IPS-18c (cell line): ENCODE measurements around the gene MFSD6L.

Experiments used
- H3K4me3 ChIP-seq: 2 replicates; pipeline ENCODE4 v1.7.0; 2013; ENCODE audit warnings: low read depth, mild to moderate bottlenecking, low read length, moderate library complexity; ENCODE audit not compliant: insufficient read depth
- H3K9me3 ChIP-seq: one replicate; pipeline ENCODE4 v1.6.1; 2013; ENCODE audit warnings: mild to moderate bottlenecking, low read length, moderate library complexity; ENCODE audit not compliant: control insufficient read depth, insufficient read depth

MFSD6L gene

GRCh38 chr17:8801135-8801840, 2.1 kb upstream of the MFSD6L start:
- Histone ChIP-seq H3K9me3 (peaks cover 2% of the 10 kb centered on the region), H3K4me3 (no peak overlapping the region)

- H3K4me3 ChIP-seq = no peak overlapping the region
Observed at GRCh38 chr17:8800656-8801055, 1.5 kb upstream of the MFSD6L start.

GRCh38 chr17:8799570-8800212, 526 bp upstream of the MFSD6L start:
- H3K4me3 ChIP-seq = peak overlapping the region; percentile 34

More at GRCh38 chr17:8800656-8801055, 1.5 kb upstream of the MFSD6L start:
- H3K9me3 ChIP-seq = peaks cover 2% of the 10 kb centered on the region

GRCh38 chr17:8798176-8798845, 854 bp downstream of the MFSD6L start:
- peak overlapping the region; percentile 71 for H3K4me3 ChIP-seq
- peaks cover 2% of the 10 kb centered on the region for H3K9me3 ChIP-seq

More at GRCh38 chr17:8799570-8800212, 526 bp upstream of the MFSD6L start:
- H3K9me3 ChIP-seq = peaks cover 2% of the 10 kb centered on the region

- H3K4me3 ChIP-seq = no peak overlapping the region
- H3K9me3 ChIP-seq = peaks cover 2% of the 10 kb centered on the region
Observed at GRCh38 chr17:8797621-8798175, 1.5 kb downstream of the MFSD6L start.

- Histone ChIP-seq H3K4me3 (no peak overlapping the region), H3K9me3 (peaks cover 4% of the 10 kb centered on the region)
Observed at GRCh38 chr17:8794636-8795035, 4.5 kb downstream of the MFSD6L start.

GRCh38 chr17:8793649-8794048, 5.5 kb downstream of the MFSD6L start:
- Histone ChIP-seq H3K4me3 (no peak overlapping the region), H3K9me3 (peaks cover 4% of the 10 kb centered on the region)

GRCh38 chr17:8792646-8793045, 6.5 kb downstream of the MFSD6L start:
- no peak overlapping the region for H3K4me3 ChIP-seq
- peaks cover 4% of the 10 kb centered on the region for H3K9me3 ChIP-seq

- Histone ChIP-seq H3K4me3 (no peak overlapping the region), H3K9me3 (peaks cover 4% of the 10 kb centered on the region)
Observed at GRCh38 chr17:8791910-8792270, 7.3 kb downstream of the MFSD6L start.

- Histone ChIP-seq H3K4me3 (no peak overlapping the region), H3K9me3 (peaks cover 4% of the 10 kb centered on the region)
Observed at GRCh38 chr17:8791248-8791909, 7.8 kb downstream of the MFSD6L start.

- Histone ChIP-seq H3K9me3 (peaks cover 4% of the 10 kb centered on the region), H3K4me3 (no peak overlapping the region)
Observed at GRCh38 chr17:8789743-8790142, 9.4 kb downstream of the MFSD6L start.

- Histone ChIP-seq H3K9me3 (peaks cover 4% of the 10 kb centered on the region), H3K4me3 (no peak overlapping the region)
Observed at GRCh38 chr17:8788998-8789397, 10.2 kb downstream of the MFSD6L start.

GRCh38 chr17:8785547-8786413, 13.4 kb downstream of the MFSD6L start:
- Histone ChIP-seq H3K4me3 (no peak overlapping the region), H3K9me3 (no peaks in the 10 kb centered on the region)

- no peaks in the 10 kb centered on the region for H3K9me3 ChIP-seq
- no peak overlapping the region for H3K4me3 ChIP-seq
Observed at GRCh38 chr17:8782176-8782575, 17.0 kb downstream of the MFSD6L start.

GRCh38 chr17:8781776-8782175, 17.4 kb downstream of the MFSD6L start:
- Histone ChIP-seq H3K4me3 (no peak overlapping the region), H3K9me3 (no peaks in the 10 kb centered on the region)

GRCh38 chr17:8776881-8777280, 22.3 kb downstream of the MFSD6L start:
- Histone ChIP-seq H3K9me3 (no peaks in the 10 kb centered on the region), H3K4me3 (no peak overlapping the region)

- Histone ChIP-seq H3K4me3 (no peak overlapping the region), H3K9me3 (no peaks in the 10 kb centered on the region)
Observed at GRCh38 chr17:8776248-8776647, 22.9 kb downstream of the MFSD6L start.
